Suprapubic skin (tissue), 4 donors: Measurements from ENCODE around the gene PAM16.

Experiments
- CTCF ChIP-seq, 2 donors: fragments of 200-600 bp in 1 of 2; fragments of 450-650 bp in 1 of 2; sonication (generic) in 1 of 2; IDR thresholded peaks; one replicate each; pipeline ENCODE4 v1.5.1; 2016 to 2019; ENCODE audit warnings: antibody characterized with exemption in 2 of 2, mild to moderate bottlenecking in 1 of 2, moderate library complexity in 1 of 2
- EP300 ChIP-seq: sonication (generic); formaldehyde crosslinking; IDR thresholded peaks from one replicate; pipeline ENCODE4 v1.6.1; 2017; ENCODE audit warnings: antibody characterized with exemption
- POLR2A ChIP-seq, 2 donors: fragments of 450-650 bp; IDR thresholded peaks; one replicate each; pipeline ENCODE4 v1.6.1; 2017; ENCODE audit warnings: antibody characterized with exemption in 2 of 2, mild to moderate bottlenecking in 2 of 2, moderate library complexity in 2 of 2
- POLR2AphosphoS5 ChIP-seq, 3 donors: sonication (generic); formaldehyde crosslinking; IDR thresholded peaks; one replicate each; pipeline ENCODE4 v1.6.1; 2017; ENCODE audit warnings: antibody characterized with exemption in 3 of 3

DNA sequence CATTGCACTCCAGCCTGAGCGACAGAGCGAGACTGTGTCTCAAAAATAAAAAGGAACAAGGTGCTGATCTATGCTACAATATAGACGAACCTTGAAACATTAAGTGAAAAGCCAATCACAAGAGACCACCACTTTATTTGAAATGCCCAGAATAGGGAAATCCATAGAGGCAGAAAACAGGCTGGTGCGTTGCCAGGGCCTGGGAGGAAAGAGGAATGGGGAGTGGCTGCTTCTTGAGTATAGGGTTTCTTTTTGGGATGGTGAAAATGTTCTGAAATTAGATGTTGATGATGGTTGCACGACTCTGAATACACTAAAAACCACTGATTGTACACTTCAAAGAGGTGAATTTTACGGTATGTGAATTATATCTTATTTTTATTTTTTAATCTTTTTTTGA is 55.5 kb downstream of the PAM16 start:
- TF ChIP-seq CTCF (IDR thresholded peaks at IDR 0.05) = no peak
- no peak for TF ChIP-seq POLR2A (IDR thresholded peaks at IDR 0.05)
- TF ChIP-seq EP300 = no peak
- no peak for TF ChIP-seq POLR2AphosphoS5 (IDR thresholded peaks at IDR 0.05)
